GM18868 (cell line): ENCODE measurements around the gene TSPAN9.

Experiments used
- ATAC-seq: cut with Tn5 transposase; IDR thresholded peaks from one replicate; pipeline ENCODE4 v1.9.1; 2021; ENCODE audit warnings: mild to moderate bottlenecking, moderate library complexity; ENCODE audit not compliant: unreplicated experiment

TSPAN9 gene

DNA sequence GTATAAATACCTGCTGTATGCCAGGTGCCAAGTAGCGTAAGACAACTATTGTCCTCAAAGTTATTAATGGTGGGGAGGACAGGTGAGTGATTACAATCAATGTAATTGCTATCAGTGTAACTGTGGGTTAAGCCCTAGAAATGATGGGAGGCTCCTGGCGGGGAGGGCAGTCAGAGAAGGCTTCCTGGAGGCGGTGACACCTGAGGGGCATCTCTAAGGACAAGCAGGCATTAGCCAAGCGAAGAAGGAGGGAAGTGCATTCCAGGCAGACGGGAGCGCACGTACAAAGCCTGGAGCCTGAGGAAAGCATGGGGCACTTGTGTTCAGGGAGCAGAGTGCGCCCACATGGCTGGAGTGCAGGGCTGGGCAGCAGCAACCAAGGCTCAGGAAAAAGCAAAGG, 230.9 kb downstream of the TSPAN9 start:
- no peak for ATAC-seq

DNA sequence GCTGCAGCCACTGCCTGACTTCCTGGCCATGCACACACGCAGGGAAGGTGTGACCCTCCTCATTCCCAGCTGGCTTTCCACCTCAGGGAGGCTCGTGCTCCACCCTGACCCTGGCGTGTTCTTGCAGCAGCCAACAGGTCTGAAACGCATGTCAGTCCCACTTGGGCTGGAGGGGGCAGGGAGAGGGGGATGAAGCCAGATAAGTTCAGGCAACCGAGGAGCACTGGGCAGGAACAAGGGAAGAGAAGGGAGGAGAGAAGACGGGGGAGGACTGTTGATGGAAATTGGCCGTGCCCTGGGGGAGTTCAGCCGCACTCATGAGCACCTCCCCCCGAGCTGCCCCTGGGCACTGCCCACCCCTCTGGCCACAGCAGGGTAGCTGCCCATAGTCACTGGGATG, 231.4 kb downstream of the TSPAN9 start:
- no peak for ATAC-seq

DNA sequence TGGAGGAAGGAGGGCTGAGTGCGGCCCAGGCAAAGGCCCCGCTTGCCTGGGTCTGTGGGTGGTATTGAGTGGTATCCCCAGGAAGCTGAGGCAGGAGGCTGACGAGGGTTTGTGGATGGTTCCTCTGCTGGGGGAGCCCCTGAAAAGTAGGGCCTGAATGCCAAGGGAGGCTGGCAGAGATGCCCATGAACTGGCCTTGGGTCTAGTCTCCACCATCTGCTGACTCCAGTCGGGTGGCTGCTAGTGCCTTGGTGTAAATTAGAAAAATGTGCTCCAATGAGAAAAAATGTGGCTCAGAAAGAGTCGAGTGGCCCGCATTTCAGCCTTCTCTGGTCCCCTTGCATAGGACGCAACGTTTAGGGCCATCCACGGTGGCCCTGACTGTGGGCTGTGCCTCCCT, 232.6 kb downstream of the TSPAN9 start:
- ATAC-seq: no peak

DNA sequence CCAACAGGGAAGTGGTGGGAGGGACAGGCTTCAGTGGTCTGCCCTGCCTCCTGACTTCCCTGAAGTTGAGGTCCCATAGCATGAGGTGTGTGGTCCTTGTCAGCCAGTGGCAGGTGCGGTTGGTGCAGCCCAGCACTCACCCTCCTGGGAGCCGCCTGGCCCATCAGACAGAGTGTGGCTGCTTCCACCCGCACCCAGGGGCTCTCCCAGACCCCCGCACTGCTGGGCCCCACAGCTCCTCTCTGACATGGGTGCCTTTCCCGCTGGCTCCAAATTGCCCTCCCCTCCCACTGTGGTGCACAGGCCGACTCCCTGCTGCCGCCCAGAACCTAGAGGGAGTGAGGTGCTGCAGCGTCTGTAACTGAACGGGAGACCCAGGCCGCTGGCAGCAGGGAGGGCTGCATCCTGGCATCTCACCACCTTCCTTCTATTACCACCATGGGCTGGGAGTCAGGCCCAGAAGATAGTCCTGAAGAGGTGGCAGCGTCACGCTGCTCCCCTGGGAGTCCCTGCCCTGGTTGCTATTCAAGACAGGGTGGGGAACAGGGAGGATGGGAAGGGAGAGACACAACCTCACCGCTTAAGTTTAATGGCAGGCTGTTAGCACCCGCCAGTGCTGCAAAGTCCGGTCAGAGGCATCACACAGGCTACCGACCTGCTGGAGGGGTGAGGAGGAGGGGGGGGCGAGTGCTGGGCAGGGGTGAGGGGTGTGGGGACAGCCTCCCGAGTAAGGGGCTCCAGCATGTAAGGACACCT, 233.3 kb downstream of the TSPAN9 start:
- ATAC-seq: no peak

DNA sequence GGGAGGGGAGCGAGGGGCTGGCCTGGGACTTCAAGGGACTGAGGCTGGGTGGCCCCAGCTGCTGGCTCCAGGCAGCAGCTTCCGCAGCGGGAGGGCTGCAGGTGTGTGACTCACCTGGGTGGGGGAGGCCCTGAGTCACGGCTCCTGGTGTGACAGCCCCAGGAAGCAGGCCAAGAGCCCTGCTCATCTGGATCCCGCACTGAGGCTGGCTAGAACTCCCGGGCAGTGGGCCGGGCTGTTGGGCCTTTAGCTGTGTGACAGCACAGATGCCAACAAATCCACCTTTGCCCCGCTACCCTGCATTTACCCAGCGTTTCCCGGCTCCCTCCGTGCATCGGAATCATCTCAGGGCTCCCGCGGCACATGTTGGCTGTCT, 233.8 kb downstream of the TSPAN9 start:
- ATAC-seq: no peak

DNA sequence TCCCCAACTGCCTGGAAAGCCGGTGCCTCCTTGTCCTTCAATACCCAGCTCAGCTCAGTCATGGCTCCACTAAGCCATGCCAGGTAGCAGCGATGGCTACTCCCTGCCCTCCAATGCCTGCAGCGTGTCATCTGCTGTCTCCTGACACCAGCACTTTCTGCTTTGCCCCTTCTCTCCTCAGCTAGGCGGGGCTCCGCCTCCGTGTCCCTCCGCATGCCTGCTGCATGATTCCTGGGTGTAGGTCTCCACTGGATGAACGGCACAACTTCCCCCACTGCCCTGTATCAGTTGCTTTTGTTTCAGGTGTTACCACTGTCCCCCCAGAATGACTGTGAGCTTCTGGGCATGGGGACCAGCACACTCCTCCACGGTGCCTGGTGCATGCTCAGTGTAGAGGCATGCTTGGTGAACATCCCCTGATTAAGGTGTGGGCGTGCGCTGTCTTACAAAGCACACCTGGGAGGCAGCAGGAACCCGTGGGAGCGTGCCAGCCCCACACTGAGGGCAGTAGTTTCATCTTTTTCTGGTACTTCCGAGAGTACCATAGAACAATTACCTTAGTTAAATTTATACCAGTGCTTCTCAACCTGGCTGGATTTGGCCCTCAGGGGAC, 234.4 kb downstream of the TSPAN9 start:
- no peak for ATAC-seq

DNA sequence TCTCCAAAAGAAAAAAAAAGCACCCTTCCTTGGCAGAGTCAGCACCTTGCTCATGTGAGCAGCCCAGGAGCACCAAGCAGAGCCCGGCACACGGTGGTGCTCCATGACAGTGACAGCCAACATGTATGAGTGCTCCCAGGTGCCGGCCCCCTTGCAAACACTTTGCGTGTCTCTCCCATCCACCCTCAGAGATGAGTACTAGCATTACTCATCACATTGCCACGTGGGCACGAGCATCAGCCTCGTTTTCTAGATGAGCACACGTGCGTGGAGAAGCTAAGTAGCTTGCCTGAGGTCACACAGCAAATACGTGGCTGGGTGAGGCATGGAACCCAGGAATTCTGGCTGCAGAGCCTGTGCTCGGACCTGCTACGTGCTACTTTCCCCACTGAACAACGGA, 235.9 kb downstream of the TSPAN9 start:
- no peak for ATAC-seq

DNA sequence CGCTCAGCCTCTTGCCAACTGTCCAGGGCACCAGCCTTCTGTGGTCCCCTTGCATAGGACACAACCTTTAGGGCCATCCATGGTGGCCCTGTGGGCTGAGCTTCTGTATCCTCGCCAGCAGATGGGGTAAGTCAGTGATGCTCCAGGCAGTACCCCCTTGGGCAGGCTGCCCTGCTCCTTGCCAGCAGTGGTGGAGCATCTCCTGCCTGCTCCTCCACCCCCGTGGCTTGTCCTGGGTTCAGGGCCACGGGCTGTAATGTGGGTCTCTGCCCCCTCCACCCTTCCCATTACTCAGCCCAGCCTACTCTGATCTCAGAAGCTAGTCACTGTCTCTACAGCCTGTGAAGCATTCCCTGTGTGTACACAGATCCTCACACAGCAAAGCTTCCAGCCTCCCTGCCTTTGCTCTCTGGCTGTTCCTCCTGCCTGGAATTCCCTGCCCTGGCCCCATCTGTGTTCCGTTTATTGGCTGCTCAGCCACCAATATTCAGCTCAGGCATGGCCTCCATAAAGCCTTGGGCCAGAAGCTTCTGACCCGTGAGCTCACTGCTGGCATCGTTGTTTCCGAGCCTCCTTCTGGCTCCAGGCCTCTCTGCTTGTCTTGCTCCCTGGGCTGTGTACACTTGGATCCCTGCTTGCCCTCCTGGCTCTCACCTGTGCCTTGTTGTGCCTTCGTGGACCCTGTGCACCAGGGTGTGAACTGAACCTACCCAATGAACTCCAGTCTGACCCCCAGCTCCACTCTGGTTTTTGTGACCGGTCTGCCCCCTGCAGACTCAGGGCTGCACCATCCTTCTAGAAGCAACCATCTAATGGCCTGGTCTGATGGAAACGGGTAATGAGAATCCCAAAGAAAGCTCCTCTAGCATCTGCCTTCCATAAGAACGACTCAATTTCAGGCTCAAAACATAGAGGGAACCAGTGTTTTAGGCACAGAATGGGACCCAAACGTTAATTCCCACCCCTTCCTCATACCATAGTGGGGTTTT, 236.8 kb downstream of the TSPAN9 start:
- ATAC-seq: no peak

DNA sequence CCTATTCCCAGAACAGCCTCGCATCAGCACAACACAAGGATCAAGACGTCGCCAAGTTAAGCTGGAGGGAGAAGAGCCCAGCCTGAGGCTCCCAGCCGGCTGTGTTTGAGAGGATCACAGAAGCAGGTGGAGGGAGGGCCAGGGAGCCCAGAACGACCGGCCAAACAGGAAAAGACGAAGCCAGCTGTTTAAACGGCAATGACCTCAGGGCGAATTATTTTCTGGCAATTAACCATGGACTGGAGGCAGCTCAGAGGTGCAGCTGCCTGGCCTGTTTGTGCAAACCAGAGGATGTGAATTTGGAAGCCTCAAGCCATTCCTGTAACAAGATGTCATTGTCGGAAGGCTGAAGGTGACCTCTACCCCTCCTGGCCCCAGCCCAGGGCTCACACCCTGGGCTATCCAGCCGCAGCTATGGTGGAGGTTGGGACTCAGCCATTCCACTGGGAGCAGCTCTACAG, 238.1 kb downstream of the TSPAN9 start:
- ATAC-seq: no peak

DNA sequence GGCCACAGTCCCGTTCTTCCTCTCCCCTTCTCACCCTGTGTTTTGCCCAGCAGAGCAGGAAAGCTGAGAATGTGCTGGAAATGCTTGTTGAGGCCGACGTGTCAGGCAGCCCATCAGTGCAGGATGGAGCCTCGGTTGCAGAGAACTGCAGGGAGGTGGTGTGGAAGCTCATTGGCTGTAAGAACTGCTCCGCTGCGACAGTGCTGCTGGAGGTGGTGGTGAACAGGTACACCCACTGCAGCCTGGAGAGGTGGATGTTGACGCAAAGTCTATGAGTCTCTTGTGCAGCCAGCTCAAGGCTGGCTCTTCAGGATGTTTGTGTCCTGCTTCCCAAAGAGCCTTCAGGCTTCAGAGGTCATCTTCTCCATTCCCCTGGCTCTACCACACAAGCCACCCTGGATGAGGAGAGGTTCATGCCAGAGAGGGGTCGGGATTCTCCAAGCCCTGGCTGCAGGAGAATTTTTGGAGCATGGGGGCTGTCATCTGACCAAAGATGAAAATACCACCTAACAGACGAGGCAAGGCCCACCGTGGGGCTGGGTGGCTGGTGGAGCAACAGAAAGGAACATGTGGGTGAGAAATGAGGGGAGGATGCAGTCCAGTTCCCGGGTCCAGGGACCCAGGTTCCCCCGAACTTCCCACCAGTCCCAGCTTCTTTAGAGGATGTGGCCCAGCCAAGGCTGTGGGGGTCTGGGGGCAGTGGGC, 239.7 kb downstream of the TSPAN9 start:
- ATAC-seq: no peak

DNA sequence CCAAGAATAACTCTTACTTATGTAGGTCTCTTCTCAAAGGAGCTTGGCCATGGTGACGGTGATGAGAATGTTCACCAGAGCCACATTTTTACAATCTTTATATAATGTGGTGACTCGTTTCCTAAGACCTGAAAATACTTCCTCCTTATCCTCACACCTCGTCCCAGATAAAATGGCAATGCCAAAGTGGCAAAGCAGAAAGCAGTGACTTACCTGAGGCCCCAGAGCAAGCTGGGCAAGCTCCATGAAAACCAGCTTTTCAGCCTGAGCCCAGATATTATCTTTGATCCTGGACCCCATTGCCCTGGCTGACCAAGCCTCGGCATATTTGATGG, 240.3 kb downstream of the TSPAN9 start:
- no peak for ATAC-seq

DNA sequence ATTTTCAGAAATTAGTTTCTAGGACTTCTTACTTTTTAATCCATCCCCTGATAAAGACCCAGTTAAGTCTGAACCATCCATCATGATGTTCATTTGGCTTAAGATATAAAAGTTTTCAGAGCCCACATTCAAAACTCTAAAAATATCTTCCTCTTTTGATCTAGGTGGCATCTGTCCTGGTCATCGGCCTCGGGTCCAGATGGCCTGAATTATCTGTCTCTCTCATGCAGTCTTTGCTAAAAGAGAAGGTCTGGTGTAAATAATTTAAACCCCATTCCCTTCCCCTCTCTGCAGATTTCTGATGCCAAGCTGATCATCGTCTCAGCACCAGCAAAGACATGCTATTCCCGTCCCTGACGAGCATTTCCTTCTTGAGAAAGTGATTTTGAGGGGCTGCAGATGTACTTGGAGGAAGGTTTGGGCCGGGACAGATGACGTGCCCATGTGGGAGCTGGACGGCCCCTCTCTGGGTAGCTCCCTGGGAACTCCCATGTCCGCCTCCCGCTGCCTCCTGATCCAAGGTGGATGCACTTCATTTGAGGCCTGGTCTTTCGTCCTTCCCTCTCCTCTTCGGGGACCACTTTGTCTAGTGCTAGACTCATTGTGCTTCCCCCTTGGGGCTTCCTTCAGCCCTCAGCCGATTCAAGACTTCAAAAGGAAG, 240.8 kb downstream of the TSPAN9 start:
- ATAC-seq: no peak

DNA sequence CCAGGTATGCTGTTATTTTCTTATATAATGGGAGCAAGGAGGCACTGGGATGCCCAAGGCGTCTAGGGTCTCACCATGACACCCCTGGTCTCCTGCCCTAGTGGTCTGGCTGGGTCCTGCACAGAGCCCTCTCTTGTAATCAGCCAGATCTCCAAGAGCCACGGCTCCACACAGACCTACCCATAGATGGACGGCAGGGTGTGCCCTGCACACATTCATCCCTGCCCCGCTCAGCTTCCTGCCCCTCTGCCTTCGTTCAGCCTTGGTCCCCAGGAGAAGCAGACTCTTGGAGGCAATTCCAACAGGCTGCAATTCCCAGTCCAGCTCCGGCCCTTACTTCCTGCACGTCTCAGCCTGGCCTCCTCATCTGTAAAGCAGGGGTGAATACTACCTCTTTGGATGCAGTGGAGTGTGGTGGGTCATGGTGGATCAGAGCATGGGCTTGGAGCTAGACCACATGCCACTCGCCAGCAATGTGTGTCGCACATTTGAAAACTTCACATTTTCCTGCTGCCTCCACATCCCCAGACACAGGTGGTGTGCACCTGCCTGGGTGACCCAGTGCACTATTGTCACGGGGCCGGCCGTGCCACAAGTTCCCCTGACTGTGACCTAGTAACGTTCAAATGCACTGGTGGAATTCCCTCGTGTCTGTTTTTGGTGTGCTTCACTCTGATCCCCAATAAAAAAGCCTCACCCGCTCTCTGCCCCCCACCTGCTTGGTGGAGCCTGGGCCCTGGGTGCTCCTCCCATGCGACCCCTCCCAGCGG, 242.7 kb downstream of the TSPAN9 start:
- no peak for ATAC-seq

DNA sequence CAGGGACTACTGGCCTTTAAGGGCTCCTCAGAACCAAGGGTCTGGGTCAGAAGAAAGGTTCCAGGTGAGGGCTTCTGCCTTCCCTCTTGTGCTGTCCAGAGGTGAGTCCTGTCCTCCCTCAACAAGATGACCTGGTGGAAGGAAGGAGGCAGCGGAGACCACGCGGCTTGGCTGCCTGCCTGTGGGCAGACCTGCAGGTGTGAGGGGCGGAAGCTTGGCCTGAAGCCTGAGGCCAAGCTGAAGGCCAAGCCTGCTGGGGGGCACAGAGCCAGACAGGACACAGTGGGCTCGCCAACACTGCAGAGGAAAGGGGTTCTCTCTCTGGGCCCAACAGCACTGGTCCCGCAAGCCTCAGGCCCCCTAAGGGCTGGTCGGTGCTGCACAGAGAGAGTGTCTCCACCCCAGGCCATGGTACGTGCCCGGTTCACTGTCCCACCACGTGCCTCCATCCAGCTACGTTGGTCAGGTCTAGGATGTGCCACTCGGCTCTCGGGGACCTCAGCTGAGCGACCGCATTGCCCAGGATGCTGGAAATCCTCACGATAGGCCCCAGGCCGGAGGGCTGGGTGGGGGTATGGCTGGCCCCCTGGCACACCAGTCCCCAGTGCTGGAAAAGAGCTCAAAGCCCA, 243.8 kb downstream of the TSPAN9 start:
- ATAC-seq: no peak

DNA sequence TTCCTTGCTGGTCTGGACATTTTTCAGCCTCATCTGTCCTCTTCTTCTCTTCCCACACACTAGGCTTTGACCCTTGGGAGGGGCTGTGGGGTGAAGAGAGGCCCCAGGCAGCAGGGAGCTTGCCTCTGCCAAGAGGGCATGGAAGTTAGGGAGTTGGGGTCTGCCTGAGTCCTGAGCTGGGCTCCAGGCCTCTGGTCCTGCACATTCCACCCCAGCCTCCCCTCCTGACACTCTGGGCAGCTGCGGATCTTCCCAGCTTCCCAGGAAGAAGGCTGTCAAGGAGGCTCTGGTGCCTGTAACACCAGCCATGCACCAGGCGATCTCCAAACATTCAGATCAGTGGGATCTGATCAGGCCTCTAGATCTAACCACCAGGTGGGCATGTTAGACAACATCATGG, 244.7 kb downstream of the TSPAN9 start:
- no peak for ATAC-seq

DNA sequence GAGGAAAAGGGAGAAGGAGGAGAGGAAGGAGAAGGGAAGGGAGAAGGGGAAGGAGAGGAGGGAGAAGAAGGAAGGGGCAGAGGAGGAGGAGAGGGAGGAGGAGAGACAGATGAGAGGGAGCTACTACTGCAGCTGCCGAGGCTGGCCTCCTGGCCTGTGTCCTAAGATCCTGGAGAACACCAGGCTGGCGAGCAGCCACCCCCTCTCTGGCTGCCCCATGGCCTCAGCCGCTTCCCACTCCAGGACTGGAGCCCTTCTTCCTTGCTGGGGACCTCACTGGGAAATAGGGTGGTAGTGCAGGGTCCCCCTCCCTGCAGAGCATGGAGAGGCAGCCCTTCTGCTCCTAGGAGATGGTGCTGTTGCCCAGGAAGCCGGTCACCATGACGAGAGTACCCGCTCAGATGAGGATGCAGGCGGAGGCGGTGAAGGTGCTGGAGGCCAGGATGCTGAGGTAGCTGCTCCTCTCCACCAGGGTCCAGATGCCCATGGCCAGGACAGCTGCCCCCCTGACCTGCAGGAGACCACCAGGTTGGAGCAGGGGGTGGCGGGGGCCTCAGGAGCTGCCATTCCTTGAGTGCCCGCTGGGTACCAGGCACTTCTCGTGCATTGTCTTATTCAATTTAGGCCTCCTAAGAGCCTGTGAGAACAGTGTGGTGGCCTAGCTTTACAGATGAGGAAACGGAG, 246.0 kb downstream of the TSPAN9 start:
- ATAC-seq: no peak

DNA sequence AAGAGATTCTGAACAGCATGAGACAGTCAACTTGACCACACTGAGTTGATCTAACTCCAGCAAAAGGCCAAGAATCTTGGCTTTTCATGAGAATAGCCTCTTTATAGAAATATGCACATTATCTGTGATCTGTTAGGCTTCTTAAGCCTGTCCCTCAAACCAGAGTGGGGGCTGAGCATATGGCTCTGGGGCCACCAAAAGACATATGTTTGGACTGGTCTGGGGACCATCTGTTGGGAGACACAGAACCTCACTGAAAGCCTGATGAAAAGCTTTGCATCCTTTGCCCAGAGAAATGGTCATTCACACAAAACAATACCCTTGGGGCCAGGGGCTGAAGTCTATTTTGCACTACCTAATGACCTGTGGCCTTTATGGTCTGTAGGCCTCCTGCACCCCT, 248.6 kb downstream of the TSPAN9 start:
- ATAC-seq: no peak

DNA sequence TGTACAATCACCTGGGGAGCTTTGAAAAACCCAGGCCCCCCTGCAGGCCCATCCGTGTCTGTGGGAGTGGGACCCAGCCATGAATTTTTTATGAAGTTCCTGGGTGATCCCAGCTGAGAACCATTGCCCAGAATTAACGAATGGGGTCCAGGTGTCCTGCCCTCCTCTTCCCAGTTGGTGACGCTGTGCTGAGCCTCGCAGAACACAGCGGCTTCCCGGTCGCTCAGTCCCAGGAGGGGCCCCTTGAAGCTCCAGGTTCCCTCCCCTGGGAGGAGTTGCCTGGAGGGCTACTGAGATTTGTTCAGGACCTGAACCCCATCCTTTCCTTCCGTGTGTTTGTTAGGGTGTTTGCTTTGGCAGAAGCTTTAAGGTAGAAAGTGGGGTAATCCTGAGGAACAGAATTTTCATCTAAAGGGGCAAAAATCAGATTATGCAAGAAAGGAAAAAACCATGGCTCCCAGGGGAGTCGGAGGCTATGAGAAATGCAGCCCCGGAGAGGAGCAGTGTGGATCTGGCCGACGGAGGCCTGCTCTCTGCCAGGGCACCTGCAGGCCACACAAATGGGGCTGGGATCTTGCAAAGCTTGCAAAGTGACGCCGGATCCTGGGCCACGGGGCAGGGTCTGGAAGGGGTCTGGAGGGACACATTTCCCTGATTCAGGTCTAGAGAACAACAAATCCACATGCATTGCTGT, 249.1 kb downstream of the TSPAN9 start:
- no peak for ATAC-seq
